AG20443 (cell line): Measurements from ENCODE around the gene SPATA4.

Experiments used
- DNase-seq: peaks from one replicate; pipeline ENCODE4 v3.0.0; 2012; ENCODE audit warnings: low spot score, mixed read lengths

The SPATA4 gene

DNA sequence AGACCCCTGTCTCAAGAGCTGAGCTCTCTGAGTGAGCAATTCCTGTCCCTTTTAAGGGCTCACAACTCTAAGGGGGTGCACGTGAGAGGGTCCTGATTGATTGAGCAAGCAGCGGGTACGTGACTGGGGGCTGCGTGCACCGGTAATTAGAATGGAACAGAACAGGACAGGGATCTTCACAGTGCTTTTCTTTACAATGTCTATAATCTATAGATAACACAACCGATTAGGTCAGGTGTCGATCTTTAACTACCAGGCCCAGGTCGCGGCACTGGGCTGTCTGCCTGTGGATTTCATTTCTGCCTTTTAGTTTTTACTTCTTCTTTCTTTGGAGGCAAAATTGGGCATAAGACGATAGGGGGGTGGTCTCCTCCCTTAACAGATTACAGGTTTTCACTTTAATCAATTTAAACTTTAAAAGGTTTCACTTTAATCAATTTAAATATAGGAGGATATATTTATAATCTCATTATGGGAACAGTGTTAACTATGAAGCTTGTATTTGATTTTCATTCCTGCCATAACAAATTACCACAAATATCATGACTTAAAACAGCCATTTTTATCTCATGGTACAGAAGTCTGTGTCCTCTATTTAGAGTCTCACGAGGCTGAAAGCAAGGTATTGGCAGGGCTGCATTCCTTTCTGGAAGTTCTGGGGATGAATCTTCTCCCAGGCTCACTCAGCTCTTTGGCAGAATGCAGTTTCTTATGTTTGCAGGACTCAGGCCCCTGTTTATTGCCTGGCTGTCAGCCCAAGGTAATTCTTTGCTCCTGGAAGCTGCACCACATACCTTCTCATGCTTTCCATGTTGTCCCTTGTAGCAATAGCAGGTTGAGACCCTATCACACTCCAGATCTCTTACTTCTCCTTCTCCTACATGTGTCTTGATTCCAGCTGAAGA, 5.2 kb downstream of the SPATA4 start:
- peak; percentile 15 for DNase-seq

DNA sequence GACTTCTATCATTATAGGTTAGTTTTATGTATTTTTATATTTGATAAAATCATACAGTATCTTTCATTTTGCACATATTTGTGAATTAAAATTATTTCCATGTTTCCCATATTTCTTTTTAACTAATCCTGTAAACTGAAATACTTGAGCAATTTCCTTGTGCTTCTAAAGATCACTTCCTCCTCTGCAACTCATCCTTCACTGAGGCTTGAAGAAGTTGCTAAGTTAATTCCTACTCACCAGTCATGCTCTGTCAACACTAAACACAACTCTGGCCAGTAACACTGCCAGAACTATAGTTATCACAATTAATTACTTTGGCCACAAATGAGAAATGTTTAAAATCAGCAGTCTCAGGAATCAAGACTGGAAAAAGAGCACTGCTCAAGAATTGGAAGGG, 6.7 kb downstream of the SPATA4 start:
- DNase-seq: no peak

DNA sequence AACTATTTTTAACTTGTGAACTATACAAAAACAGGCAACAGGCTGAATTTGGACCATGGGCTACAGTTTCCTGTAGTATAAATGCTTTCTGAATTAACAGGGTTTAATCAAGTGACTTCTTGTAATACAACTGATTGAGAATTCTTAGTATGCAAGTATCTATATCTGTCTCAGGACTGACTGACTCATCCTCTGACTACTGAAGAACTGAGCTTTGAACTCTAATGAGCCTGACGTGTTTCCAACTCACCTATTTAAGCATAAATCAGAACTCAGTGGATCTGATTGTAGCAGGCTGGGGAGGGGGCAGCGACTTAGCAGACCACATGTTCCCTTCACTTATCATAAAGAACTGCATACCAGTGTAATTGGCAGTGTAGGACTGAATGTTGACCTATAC, 7.8 kb downstream of the SPATA4 start:
- no peak for DNase-seq

DNA sequence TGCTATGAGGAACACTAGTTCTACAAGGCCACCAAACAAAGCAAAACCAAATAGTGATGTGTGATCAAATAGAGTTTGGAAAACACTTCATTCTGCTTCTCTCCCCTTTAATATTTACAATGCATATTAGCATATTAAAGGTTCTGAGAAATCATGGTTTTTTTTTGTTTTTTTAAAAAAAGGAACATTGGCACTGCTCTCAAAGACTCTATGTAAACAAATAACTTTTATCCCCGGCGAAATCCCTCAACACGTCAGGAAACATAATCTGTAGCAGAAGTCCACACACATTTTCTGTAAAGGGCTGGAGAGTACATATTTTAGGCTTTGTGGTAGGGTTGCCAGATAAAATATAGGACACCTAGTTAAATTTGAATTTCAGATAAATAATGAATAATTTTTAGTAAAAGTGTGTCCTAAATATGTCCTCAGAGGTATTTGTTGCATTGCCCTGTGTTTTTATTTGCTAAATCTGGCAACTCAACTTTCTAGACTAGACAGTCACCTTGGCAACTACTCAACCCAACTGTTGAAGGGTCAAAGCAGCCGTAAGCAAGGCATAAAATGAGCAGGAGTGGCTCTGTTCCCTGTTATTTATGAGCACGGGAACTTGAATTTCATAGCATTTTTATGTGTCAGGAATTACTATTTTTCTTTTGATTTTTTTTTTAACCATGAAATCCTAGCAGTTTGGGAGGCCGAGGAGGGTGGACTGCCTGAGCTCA, 8.6 kb downstream of the SPATA4 start:
- DNase-seq: no peak

DNA sequence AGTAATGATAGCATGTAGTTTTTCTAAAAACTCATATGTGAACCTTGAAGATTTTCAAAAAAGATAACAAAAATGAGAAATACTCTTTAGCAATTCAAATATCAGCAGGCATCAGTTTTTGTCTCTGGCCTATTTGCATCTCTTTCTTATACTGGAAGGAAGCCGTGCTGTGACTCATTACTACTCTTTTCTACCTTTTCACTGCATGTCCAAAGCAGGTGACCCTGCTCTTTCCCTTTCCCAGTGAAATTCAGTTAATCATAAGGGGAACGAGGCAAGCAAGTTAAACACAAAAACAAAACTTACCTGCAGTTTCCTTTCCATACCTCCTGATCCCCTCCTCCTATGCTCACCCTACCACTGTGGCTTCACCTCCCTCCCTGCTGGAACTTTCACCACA, 9.3 kb downstream of the SPATA4 start:
- DNase-seq: no peak

DNA sequence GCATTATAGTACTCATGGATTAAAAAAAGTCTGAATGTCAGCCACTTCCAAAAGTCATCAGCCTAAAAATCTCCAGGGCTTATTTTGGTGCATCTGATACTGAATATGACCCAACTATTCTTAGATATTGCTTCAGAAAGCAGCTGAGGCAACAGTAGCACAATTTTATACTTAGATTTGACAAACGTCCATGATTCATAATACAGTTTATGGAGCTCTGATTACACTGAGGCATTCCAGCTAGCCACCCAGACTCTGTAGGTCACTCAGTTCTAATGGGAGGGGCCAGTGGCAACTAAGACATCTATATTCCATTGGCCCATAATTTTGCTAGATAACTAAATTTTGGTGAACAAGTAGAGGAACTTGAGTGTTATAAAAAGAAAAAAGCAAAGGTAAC, 10.3 kb downstream of the SPATA4 start:
- DNase-seq: peak; percentile 68

DNA sequence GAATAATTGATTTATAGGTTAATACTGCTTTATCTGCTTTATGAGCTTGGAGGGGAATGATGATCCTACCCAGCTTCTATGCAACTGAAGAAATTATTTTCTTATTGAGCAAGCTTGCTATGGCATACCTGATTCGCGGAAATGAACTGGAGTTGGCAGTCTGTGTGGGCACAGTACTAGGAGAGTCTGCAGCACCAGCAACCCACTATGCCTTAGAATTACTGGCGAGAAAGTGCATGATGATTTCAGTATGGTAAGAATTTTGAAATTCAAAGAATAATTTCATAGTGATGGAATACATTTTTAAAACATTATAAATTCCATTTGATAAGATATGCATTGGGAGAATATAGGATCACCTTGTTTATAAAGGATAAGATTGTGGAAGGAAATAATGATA, 32.3 kb downstream of the SPATA4 start:
- no peak for DNase-seq

DNA sequence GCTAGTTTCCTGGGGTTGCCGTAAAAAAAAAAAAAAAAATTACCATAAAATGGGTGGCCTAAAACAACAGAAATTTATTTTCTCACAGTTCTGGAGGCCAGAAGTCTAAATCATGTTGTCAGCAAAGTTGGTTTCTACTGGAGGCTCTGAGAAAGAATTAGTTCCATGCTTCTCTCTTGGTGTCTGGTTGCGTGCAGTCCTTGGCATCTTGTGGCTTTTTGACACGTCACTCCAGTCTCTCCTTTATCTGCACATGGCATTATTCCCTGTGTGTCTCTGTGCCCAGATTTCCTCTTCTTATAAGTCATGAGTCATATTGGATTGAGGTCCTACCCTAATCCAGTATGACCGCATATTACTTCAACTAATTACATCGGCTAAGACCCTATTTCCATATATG, 38.7 kb downstream of the SPATA4 start:
- peak; percentile 64 for DNase-seq

DNA sequence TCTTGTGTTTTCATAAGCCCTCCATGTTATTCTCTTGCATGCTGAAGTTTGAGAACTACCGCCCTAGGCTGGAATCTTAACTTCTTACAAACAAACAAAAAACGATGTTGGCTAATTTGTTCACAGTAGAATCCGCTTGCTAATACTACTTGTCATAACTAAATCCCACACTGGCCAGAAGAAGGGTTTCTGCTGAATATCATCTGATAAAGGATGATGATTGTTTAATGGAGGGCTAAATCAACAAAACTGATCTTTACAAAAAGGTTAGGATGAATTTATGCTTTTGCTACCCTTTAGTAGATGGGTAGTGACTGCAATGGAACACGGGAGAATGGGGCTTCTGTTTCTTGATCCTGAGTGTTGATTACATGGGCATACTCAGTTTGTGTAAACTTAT, 42.3 kb downstream of the SPATA4 start:
- DNase-seq: no peak

DNA sequence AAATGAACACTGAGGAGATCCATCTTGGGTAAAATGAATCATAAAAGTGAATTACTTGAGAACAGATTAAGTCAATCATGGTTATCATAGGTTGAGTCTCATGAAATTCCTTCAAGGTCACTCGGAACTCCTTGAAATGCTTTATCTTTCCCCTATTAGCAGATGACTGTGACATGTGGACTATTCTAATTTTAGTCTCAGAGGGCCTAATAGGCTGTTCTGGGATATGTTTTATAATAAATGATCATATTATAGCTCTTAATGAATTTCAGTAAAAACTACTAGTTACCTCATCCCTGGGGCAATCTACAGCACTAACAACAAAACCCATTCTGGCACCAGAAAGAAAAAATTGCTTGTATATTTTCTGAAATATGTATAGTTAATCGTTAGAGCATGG, 44.7 kb downstream of the SPATA4 start:
- no peak for DNase-seq

DNA sequence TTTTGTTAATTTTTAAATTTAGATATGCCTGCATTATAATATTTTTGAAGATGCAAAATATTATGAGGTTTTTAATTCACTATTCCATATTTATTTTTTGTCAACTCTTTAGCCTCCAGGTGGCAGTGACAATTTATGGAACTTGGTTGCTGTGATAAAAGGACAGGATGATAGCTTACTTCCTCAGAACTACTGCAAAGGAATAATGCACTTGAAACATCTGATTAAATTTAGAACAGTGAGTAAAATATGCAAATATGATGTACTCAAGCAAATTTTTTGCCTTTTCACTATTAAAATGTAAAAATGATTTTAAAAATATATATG, 45.1 kb downstream of the SPATA4 start:
- DNase-seq: peak; percentile 30

DNA sequence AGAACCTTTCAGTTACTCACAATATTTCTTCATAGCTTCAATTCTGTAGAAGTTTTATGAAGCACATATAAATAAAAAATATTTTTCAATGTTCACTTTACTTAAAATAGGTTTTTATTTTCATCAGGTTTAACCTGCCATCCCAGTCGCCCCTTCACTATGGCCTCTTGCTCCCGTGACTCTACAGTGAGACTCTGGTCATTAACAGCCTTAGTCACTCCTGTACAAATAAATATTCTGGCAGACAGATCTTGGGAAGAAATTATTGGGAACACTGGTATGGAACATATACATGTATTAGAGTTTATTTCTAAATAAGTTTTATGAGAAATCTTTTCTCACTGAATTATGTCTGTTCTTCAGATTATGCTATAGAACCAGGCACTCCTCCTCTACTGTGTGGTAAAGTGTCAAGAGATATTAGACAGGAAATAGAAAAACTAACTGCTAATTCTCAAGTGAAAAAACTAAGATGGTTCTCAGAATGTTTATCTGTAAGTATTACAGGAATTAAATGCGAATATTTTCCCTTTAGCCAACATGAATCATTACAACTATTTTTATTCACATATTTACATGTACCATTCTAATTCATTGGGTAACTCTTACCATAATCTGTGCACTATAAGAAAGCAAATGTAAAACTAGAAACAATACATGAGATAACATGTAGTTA, 45.6 kb downstream of the SPATA4 start:
- DNase-seq: no peak

DNA sequence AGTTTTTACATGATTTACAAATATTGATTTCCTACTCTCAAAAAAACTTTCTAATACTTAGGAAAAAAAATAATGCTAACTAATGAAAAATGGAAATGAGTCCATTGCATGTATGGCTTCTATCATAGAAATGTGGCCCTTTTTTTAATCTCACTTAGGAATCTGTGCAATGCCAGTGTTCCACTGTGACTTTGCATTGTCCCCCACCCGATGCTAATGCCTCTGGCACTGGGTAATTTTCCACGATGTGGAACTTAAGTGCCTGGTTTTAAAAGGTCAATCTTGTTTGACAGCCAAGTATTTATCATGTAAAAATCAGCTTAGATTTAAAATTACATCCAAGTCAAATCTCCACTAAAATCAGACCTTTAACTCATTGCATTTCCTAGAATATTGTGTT, 53.1 kb downstream of the SPATA4 start:
- no peak for DNase-seq

DNA sequence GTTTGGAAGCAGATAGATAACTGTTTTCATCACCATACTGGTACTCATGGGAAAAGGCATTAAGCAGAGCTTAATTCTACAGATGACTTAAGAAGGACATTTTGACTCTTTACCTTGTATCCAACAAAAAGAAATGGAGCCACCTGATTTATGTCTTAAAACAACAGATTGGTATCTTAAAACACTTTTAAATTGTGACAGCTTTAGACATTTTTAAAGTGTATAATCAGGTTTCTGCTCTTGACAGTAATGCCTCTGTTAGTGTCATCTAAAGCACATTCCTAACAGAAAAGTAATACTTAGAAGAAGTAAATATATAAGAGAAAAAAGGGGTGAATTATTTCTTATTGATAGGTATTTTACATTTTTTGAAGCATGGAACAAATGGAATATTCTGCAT, 55.9 kb downstream of the SPATA4 start:
- no peak for DNase-seq

DNA sequence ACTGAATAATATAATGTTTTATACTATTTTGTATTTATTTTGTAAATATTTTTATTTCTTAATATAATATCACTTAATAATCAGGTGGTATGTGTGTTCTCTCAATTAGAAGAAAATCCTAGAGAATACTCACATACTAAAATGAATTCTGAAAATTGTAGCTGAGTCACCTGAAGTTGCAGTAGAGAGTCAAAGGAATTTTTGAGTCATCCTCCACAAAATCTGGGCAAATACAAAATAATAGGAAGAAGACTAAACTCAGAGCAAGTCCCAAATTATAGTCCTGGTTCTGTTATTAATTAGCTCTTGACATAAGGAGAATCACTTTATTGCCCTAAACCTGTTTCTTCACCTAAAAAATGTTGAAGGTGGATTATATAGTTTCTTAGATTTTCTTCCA, 57.8 kb downstream of the SPATA4 start:
- DNase-seq: peak; percentile 37

DNA sequence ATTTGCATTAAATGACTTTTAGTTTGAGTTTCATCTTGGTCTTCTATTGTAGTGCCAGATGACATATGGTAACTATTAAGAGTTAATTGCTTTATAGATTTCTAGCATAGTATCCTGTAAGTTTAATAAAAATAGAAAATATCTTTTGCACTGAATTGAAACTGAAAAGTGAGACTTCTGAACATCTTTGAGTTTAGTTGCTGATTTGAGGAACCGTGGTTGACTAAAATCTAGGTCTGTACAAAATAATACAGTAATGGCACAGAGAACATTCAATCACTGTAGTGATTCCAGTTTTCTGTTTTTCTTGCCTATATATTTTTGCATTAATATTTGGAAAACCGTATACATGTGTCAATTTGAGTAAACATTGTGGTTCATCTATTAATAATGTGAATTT, 60.7 kb downstream of the SPATA4 start:
- DNase-seq: no peak
